H1 (cell line): ENCODE data around the gene SF3B2. TPM values are rescaled to one million over a fixed set of nuclear protein-coding genes. Genes with fewer than 3 reads are reported as not detected.

Experiments
- CTCF ChIA-PET: fragments of 300-600 bp; sonication (Branson Sonifier 250); formaldehyde crosslinking; loops from one replicate; lab custom pipeline; 2021; ENCODE audit not compliant: partially characterized antibody; lab: Charles Lee
- POLR2A ChIA-PET: fragments of 300-600 bp; sonication (Branson Sonifier 250); formaldehyde crosslinking; loops from one replicate; lab custom pipeline; 2021; ENCODE audit warnings: inconsistent platforms; ENCODE audit not compliant: partially characterized antibody; lab: Charles Lee
- DNase-seq, 2 experiments: peaks; one replicate each; pipeline versions ENCODE4 v3.0.0 to v3.0.0-alpha.2; 2010 to 2022; ENCODE audit warnings: low spot score in 2 of 2, low read depth in 1 of 2, mixed read lengths in 1 of 2
- FAIRE-seq: peaks from 2 replicates; lab custom pipeline; 2011; peaks lifted over from hg19 to GRCh38; lab: Jason Lieb, UNC
- H2AFZ ChIP-seq: 2 replicates; pipeline ENCODE4 v1.8.1; 2012; ENCODE audit warnings: low read length, inconsistent platforms
- H2AK5ac ChIP-seq: 2 replicates; pipeline ENCODE4 v1.6.1; 2013; ENCODE audit warnings: low read depth, low read length
- H2BK120ac ChIP-seq: replicated peaks from 2 replicates; pipeline ENCODE3; 2013; ENCODE audit warnings: low read depth, low read length, inconsistent platforms
- H2BK12ac ChIP-seq: 2 replicates; pipeline ENCODE4 v1.6.1; 2013; ENCODE audit warnings: low read depth, low read length
- H2BK15ac ChIP-seq: 2 replicates; pipeline ENCODE4 v1.6.1; 2013; ENCODE audit warnings: low read length
- H2BK20ac ChIP-seq: 2 replicates; pipeline ENCODE4 v1.6.1; 2013; ENCODE audit warnings: low read length
- H2BK5ac ChIP-seq: 2 replicates; pipeline ENCODE4 v1.6.1; 2013; ENCODE audit warnings: low read depth, low read length
- H3K14ac ChIP-seq: 2 replicates; pipeline ENCODE4 v1.6.1; 2013; ENCODE audit warnings: inconsistent platforms; ENCODE audit not compliant: insufficient read length
- H3K18ac ChIP-seq: 2 replicates; pipeline ENCODE4 v1.6.1; 2013; ENCODE audit warnings: low read length; ENCODE audit errors: extremely low read depth
- H3K23ac ChIP-seq: 2 replicates; pipeline ENCODE4 v1.6.1; 2013; ENCODE audit warnings: inconsistent platforms; ENCODE audit not compliant: insufficient read length
- H3K23me2 ChIP-seq: 2 replicates; pipeline ENCODE4 v1.6.1; 2013; ENCODE audit warnings: low read depth, low read length
- H3K27ac ChIP-seq: 2 replicates; pipeline ENCODE4 v1.6.1; 2011; ENCODE audit warnings: low read depth, low read length, inconsistent platforms
- H3K27me3 ChIP-seq, 4 experiments: replicated peaks in 1 of 4; 1 replicate in 1 of 4; 2 replicates in 3 of 4; pipeline versions ENCODE4 v1.6.1 to v1.8.1; 2011 to 2013; ENCODE audit warnings: low read length in 3 of 4, mild to moderate bottlenecking in 3 of 4, inconsistent platforms in 2 of 4, mixed read lengths in 2 of 4, moderate library complexity in 1 of 4; ENCODE audit not compliant: control insufficient read depth in 3 of 4, insufficient read depth in 3 of 4; ENCODE audit errors: extremely low read depth in 1 of 4
- H3K36me3 ChIP-seq, 4 experiments: 2 replicates each; pipeline versions ENCODE4 v1.6.1 to v1.8.1; 2011 to 2013; ENCODE audit warnings: mild to moderate bottlenecking in 4 of 4, low read length in 3 of 4, moderate library complexity in 2 of 4, control low read depth in 1 of 4, inconsistent platforms in 1 of 4; ENCODE audit not compliant: insufficient read depth in 4 of 4, control insufficient read depth in 2 of 4
- H3K4ac ChIP-seq: replicated peaks from 2 replicates; pipeline ENCODE3; 2013; ENCODE audit warnings: low read length, low read depth, mixed read lengths, inconsistent platforms; ENCODE audit not compliant: insufficient read length
- H3K4me1 ChIP-seq, 4 experiments: replicated peaks in 1 of 4; 1 replicate in 1 of 4; 2 replicates in 3 of 4; pipeline versions ENCODE4 v1.6.1 to v1.8.1; 2011 to 2013; ENCODE audit warnings: low read length in 3 of 4, inconsistent platforms in 2 of 4, mixed read lengths in 1 of 4; ENCODE audit not compliant: insufficient read depth in 4 of 4, control insufficient read depth in 3 of 4
- H3K4me2 ChIP-seq, 2 experiments: 2 replicates each; pipeline versions ENCODE4 v1.6.1 to v1.8.1; 2011 to 2013; ENCODE audit warnings: low read depth in 2 of 2, low read length in 2 of 2, control low read depth in 1 of 2, inconsistent platforms in 1 of 2, mild to moderate bottlenecking in 1 of 2; ENCODE audit not compliant: insufficient read depth in 1 of 2
- H3K4me3 ChIP-seq, 4 experiments: fragments of 200-600, 300-600 bp in 1 of 4; sonication (generic), shearing (Covaris generic), sonication (Bioruptor Twin) in 1 of 4; 2 replicates each; pipeline versions ENCODE4 v1.5.1 to v1.8.1; 2011 to 2016; ENCODE audit warnings: low read length in 4 of 4, low read depth in 3 of 4, control low read depth in 2 of 4, inconsistent platforms in 2 of 4, mild to moderate bottlenecking in 2 of 4, mixed read lengths in 1 of 4, moderate library complexity in 1 of 4; ENCODE audit not compliant: insufficient read depth in 2 of 4; ENCODE audit errors: extremely low read depth in 1 of 4
- H3K56ac ChIP-seq: replicated peaks from 2 replicates; pipeline ENCODE3; 2013; ENCODE audit warnings: low read depth, mild to moderate bottlenecking, mixed read lengths, low read length, inconsistent platforms; ENCODE audit not compliant: insufficient read length
- H3K79me1 ChIP-seq: 2 replicates; pipeline ENCODE4 v1.6.1; 2013; ENCODE audit warnings: low read depth, low read length, control low read depth
- H3K79me2 ChIP-seq, 2 experiments: 2 replicates each; pipeline versions ENCODE4 v1.6.1 to v1.8.1; 2012 to 2013; ENCODE audit warnings: low read length in 2 of 2, mild to moderate bottlenecking in 2 of 2, inconsistent platforms in 1 of 2; ENCODE audit not compliant: insufficient read depth in 2 of 2, control insufficient read depth in 1 of 2
- H3K9ac ChIP-seq, 4 experiments: replicated peaks in 1 of 4; 1 replicate in 1 of 4; 2 replicates in 3 of 4; pipeline versions ENCODE4 v1.6.1 to v1.8.1; 2011 to 2013; ENCODE audit warnings: low read depth in 3 of 4, low read length in 3 of 4, control low read depth in 2 of 4, mild to moderate bottlenecking in 2 of 4, moderate library complexity in 2 of 4, inconsistent platforms in 1 of 4; ENCODE audit errors: extremely low read depth in 1 of 4
- H3K9me3 ChIP-seq, 2 experiments: 2 replicates each; pipeline versions ENCODE4 v1.6.1 to v1.8.1; 2012 to 2013; ENCODE audit warnings: mild to moderate bottlenecking in 2 of 2, moderate library complexity in 2 of 2, control low read depth in 1 of 2, inconsistent platforms in 1 of 2, low read depth in 1 of 2, low read length in 1 of 2, mixed read lengths in 1 of 2; ENCODE audit not compliant: insufficient read depth in 2 of 2
- H4K20me1 ChIP-seq, 2 experiments: replicated peaks in 1 of 2; 2 replicates each; pipeline versions ENCODE3 to v1.8.1; 2011 to 2013; ENCODE audit warnings: inconsistent platforms in 2 of 2, low read length in 2 of 2, mild to moderate bottlenecking in 1 of 2; ENCODE audit not compliant: insufficient read depth in 2 of 2, control insufficient read depth in 1 of 2
- H4K5ac ChIP-seq: 2 replicates; pipeline ENCODE4 v1.6.1; 2013; ENCODE audit warnings: low read length, low read depth, mixed read lengths, inconsistent platforms; ENCODE audit not compliant: insufficient read length
- H4K8ac ChIP-seq: 2 replicates; pipeline ENCODE4 v1.8.0; 2013; ENCODE audit warnings: mild to moderate bottlenecking, moderate library complexity, low read length, inconsistent platforms; ENCODE audit not compliant: insufficient read depth; ENCODE audit errors: extremely low read depth
- H4K91ac ChIP-seq: replicated peaks from 2 replicates; pipeline ENCODE3; 2013; ENCODE audit warnings: low read length, mixed read lengths, inconsistent platforms; ENCODE audit not compliant: insufficient read length
- POLR2AphosphoS5 ChIP-seq: IDR thresholded peaks from 2 replicates; pipeline ENCODE4 v1.6.1; 2011; ENCODE audit warnings: low read depth, low read length
- TCF12 ChIP-seq: IDR thresholded peaks from 2 replicates; pipeline ENCODE4 v1.6.1; 2011; ENCODE audit warnings: low read depth, mild to moderate bottlenecking, low read length
- YY1 ChIP-seq: IDR thresholded peaks from 2 replicates; pipeline ENCODE4 v1.6.1; 2011; ENCODE audit warnings: low read depth, mild to moderate bottlenecking, low read length
- ZNF274 ChIP-seq: IDR thresholded peaks from 2 replicates; pipeline ENCODE4 v1.7.0; 2012; ENCODE audit warnings: low read length, borderline replicate concordance; ENCODE audit errors: extremely low read depth
- WGBS, 2 experiments: shearing (Covaris generic) in 1 of 2; methylation state at CpG; one replicate each; pipeline versions ENCODE4 v1.1.6 to v1.1.7; 2013 to 2015; ENCODE audit warnings: low lambda C conversion rate in 2 of 2, mixed read lengths in 2 of 2, inconsistent platforms in 1 of 2, low coverage in 1 of 2, missing lambda C conversion rate in 1 of 2; ENCODE audit not compliant: insufficient replicate concordance in 2 of 2, insufficient coverage in 1 of 2, insufficient read length in 1 of 2; ENCODE audit errors: extremely low coverage in 1 of 2, missing lambda C conversion rate in 1 of 2; 5-methylcytosine and 5-hydroxymethylcytosine counted together
- polyA plus RNA-seq, 7 experiments: library from polyadenylated mRNA; depleted of rRNA in 3 of 7; stranded (reverse) in 5 of 7; unstranded in 2 of 7; fragments of >200 nt in 5 of 7; fragments of 200-250 nt in 2 of 7; gene quantifications; 1 replicate in 5 of 7; 2 replicates in 1 of 7; 4 replicates in 1 of 7; pipeline versions ENCODE4 v1.2.1 to v1.2.3, GENCODE V29; 2011 to 2013; ENCODE audit warnings: missing spikeins in 2 of 7, mixed read lengths in 2 of 7
- total RNA-seq: library from RNA; stranded (reverse); fragmentation: NEBNext Ultra II Directional; extraction: Animal tissue kit (Norgen Biotek cat#: 25700); gene quantifications from 2 replicates; pipeline ENCODE4 v1.2.1, GENCODE V29; 2021

SF3B2 gene
- total and polyA plus RNA-seq, 2 of the 8 experiments (the other 6 are each of a cell fraction or from before 2014, with no cell fraction given), result 182 to 237 TPM

DNA sequence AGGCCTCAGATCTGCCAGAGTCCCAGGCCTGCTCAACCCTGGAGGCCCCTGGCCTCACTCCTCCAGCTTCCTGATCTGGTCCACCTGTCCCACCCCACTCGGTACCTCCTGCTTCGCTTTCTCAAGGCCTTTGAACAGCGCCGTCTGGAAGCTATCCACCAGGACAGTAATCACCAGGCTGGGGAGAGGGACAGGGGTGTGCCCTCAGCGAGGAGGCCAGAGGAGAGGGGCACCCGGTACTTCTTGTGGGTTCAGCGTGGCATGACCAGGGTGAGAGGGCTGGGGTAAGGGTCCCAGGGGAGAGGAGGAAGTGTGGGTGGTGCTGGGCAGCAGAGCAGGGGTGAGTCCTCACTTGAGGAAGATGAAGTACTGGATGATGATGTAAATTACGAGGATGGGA is 32.0 kb upstream of the SF3B2 start:
- Histone ChIP-seq H3K14ac (no peak overlapping the region), H3K9ac (no peak overlapping the region), H4K8ac (no peak overlapping the region), H4K91ac (no peak overlapping the region), H3K4me1 (peaks cover 0 to 3% (median 1%) of the 10 kb centered on the region in 4 experiments; a peak in 1 of 7 replicates), H2BK120ac (no peak overlapping the region), H2AFZ (no peak overlapping the region), H2BK5ac (no peak overlapping the region), H2BK20ac (no peak overlapping the region), H3K79me2 (no peaks in the 10 kb centered on the region), H3K79me1 (no peaks in the 10 kb centered on the region), H2AK5ac (no peak overlapping the region), H2BK15ac (no peak overlapping the region), H4K20me1 (no peaks in the 10 kb centered on the region), H3K4me2 (no peak overlapping the region), H3K27me3 (peaks cover 0 to 18% (median 5%) of the 10 kb centered on the region in 4 experiments; a peak in 4 of 7 replicates), H3K27ac (no peak overlapping the region), H3K18ac (no peak overlapping the region), H3K4ac (no peak overlapping the region), H3K9me3 (no peaks in the 10 kb centered on the region), H3K4me3 (no peak overlapping the region), H4K5ac (no peak overlapping the region), H3K36me3 (no peaks in the 10 kb centered on the region), H3K23me2 (no peaks in the 10 kb centered on the region), H3K56ac (no peak overlapping the region), H3K23ac (no peak overlapping the region), H2BK12ac (no peak overlapping the region)
- ChIA-PET POLR2A (interaction anchor here (1.0 to 1.4 kb wide), 2 partner anchors 12 to 18 kb away, joined by 3 to 4 read pairs; partner anchors contain the start of gene BANF1), CTCF (interaction anchor here (0.8 to 1.7 kb wide), 2 partner anchors 9 to 25 kb away, joined by 4 to 7 read pairs; partner anchors contain the start of gene CST6)
- WGBS, 2 experiments, result 78% methylated on average over 8 of the region's 8 CpGs; no CpG with 5 or more reads in 1 of the 2 experiments
- DNase-seq (no peak), FAIRE-seq (no peak)
- no peak for TF ChIP-seq YY1
- no peak for TF ChIP-seq TCF12
- no peak for TF ChIP-seq ZNF274
- no peak for TF ChIP-seq POLR2AphosphoS5
